OCI-LY7 (cell line): ENCODE data around the gene MAPKAPK5. TPM values are rescaled to one million over a fixed set of nuclear protein-coding genes. Genes with fewer than 3 reads are reported as not detected.

Experiments
- microRNA-seq: library from miRNA; unstranded; fragments of <30 nt; microRNA quantifications from one replicate; pipeline ENCODE4 v1.2.0, GENCODE V29; 2022; ENCODE audit warnings: borderline replicate concordance
- small RNA-seq: library from RNA; depleted of rRNA; stranded (forward); fragments of <200 nt; gene quantifications from one replicate; pipeline ENCODE3, GENCODE V24; 2014
- total RNA-seq, 2 experiments: library from RNA; depleted of rRNA in 1 of 2; stranded (reverse); fragments of >200 nt in 1 of 2; shearing (Covaris generic) in 1 of 2; gene quantifications; 2 replicates each; pipeline ENCODE4 v1.2.3, GENCODE V29; 2014 to 2022

Gene MAPKAPK5
- total RNA-seq, 2 experiments from 2014 or later, result 74.6 to 83.5 TPM

Small RNAs within 50 kb of the gene (microRNA-seq; reads per million reads assigned to microRNA genes)
- gene MIR6761, result not detected

Small RNAs within 50 kb of the gene (small RNA-seq; reads per million reads assigned to genes)
- not detected for gene MIR6761

Other genes starting within 250 kb of the MAPKAPK5 start
- gene ATXN2, start 242.9 kb upstream of the MAPKAPK5 start, total RNA-seq (2014; rRNA removed; shearing (Covaris generic)), result 21.2 and 36.1 TPM in 2 replicates
- 81.4 and 89.0 TPM in 2 replicates for gene ATXN2, start 242.9 kb upstream of the MAPKAPK5 start, total RNA-seq (2022)
- 14.2 and 15.4 TPM in 2 replicates for gene BRAP, start 156.3 kb upstream of the MAPKAPK5 start, total RNA-seq (2014; rRNA removed; shearing (Covaris generic))
- 19.7 and 22.7 TPM in 2 replicates for gene BRAP, start 156.3 kb upstream of the MAPKAPK5 start, total RNA-seq (2022)
- 13.1 and 15.0 TPM in 2 replicates for gene ACAD10, start 156.2 kb upstream of the MAPKAPK5 start, total RNA-seq (2014; rRNA removed; shearing (Covaris generic))
- gene ACAD10, start 156.2 kb upstream of the MAPKAPK5 start, total RNA-seq (2022), result 33.1 and 35.3 TPM in 2 replicates
- gene ALDH2, start 75.3 kb upstream of the MAPKAPK5 start, total RNA-seq (2014; rRNA removed; shearing (Covaris generic)), result 16.8 and 19.9 TPM in 2 replicates
- 16.5 and 17.3 TPM in 2 replicates for gene ALDH2, start 75.3 kb upstream of the MAPKAPK5 start, total RNA-seq (2022)
- 8.8 and 9.0 TPM in 2 replicates for gene TMEM116, start 170.9 kb downstream of the MAPKAPK5 start, total RNA-seq (2014; rRNA removed; shearing (Covaris generic))
- gene TMEM116, start 170.9 kb downstream of the MAPKAPK5 start, total RNA-seq (2022), result 13.1 and 16.0 TPM in 2 replicates
- gene ERP29, start 171.2 kb downstream of the MAPKAPK5 start, total RNA-seq (2014; rRNA removed; shearing (Covaris generic)), result 72.1 and 112 TPM in 2 replicates
- gene ERP29, start 171.2 kb downstream of the MAPKAPK5 start, total RNA-seq (2022), result 107 and 120 TPM in 2 replicates